Endothelial cell of umbilical vein (primary cell): ENCODE data around the gene PAIP2B. TPM values are rescaled to one million over a fixed set of nuclear protein-coding genes. Genes with fewer than 3 reads are reported as not detected.

Experiments
- BruUV-seq: library from RNA; stranded (reverse); fragments of 400-500 nt; replicated peaks from 2 replicates; lab custom pipeline; 2021; lab: Mats Ljungman, UMichigan
- CTCF ChIA-PET: fragments of 300-600, 350-600 bp; sonication (Branson Sonifier 250); formaldehyde crosslinking; loops from one replicate; lab custom pipeline; 2021; ENCODE audit warnings: antibody characterized with exemption, inconsistent platforms; lab: Charles Lee
- POLR2A ChIA-PET: fragments of 300-600, 350-600 bp; sonication (Branson Sonifier 250); formaldehyde crosslinking; loops from one replicate; lab custom pipeline; 2021; ENCODE audit warnings: antibody characterized with exemption, inconsistent platforms; lab: Charles Lee
- DNase-seq: peaks from one replicate; pipeline ENCODE4 v3.0.0-alpha.2; 2011; ENCODE audit warnings: low read depth, low spot score
- FAIRE-seq: peaks from 2 replicates; lab custom pipeline; 2011; peaks lifted over from hg19 to GRCh38; lab: Jason Lieb, UNC
- H2AFZ ChIP-seq: 2 replicates; pipeline ENCODE4 v1.6.0; 2012; ENCODE audit warnings: low read depth, low read length, control low read depth, inconsistent platforms
- H3K27ac ChIP-seq: 2 replicates; pipeline ENCODE4 v1.5.1; 2011; ENCODE audit warnings: low read depth, mild to moderate bottlenecking, control low read depth, low read length, moderate library complexity; ENCODE audit not compliant: insufficient read depth
- H3K27me3 ChIP-seq, 2 experiments: 2 replicates each; pipeline versions ENCODE4 v1.6.0 to v1.6.1; 2011; ENCODE audit warnings: low read length in 2 of 2, mixed read lengths in 1 of 2; ENCODE audit not compliant: control insufficient read depth in 2 of 2, insufficient read depth in 2 of 2
- H3K36me3 ChIP-seq, 2 experiments: 2 replicates in 1 of 2; 3 replicates in 1 of 2; pipeline ENCODE4 v1.5.1; 2011; ENCODE audit warnings: low read length in 2 of 2, mild to moderate bottlenecking in 1 of 2, moderate library complexity in 1 of 2; ENCODE audit not compliant: control insufficient read depth in 2 of 2, insufficient read depth in 2 of 2; ENCODE audit errors: extremely low read depth in 1 of 2
- H3K4me1 ChIP-seq: 3 replicates; pipeline ENCODE4 v1.5.1; 2011; ENCODE audit warnings: mild to moderate bottlenecking, low read length; ENCODE audit not compliant: control insufficient read depth, insufficient read depth; ENCODE audit errors: extremely low read depth
- H3K4me2 ChIP-seq: 2 replicates; pipeline ENCODE4 v1.6.1; 2011; ENCODE audit warnings: low read length, control low read depth, mixed read lengths; ENCODE audit not compliant: insufficient read depth
- H3K4me3 ChIP-seq, 3 experiments: fragments of 200-600 bp in 1 of 3; sonication (generic), shearing (Covaris generic) in 1 of 3; replicated peaks in 1 of 3; 2 replicates each; pipeline ENCODE4 v1.5.1; 2011 to 2016; ENCODE audit warnings: control low read depth in 3 of 3, low read length in 3 of 3, mild to moderate bottlenecking in 2 of 3, inconsistent platforms in 1 of 3, low read depth in 1 of 3, moderate library complexity in 1 of 3; ENCODE audit not compliant: insufficient read depth in 1 of 3
- H3K79me2 ChIP-seq: 2 replicates; pipeline ENCODE4 v1.6.0; 2012; ENCODE audit warnings: low read length, inconsistent platforms; ENCODE audit not compliant: control insufficient read depth, insufficient read depth
- H3K9ac ChIP-seq: replicated peaks from 2 replicates; pipeline ENCODE3; 2011; ENCODE audit warnings: low read length, control low read depth; ENCODE audit not compliant: insufficient read depth; ENCODE audit errors: extremely low read depth
- H3K9me1 ChIP-seq: replicated peaks from 3 replicates; pipeline ENCODE4 v1.6.0; 2011; ENCODE audit warnings: mild to moderate bottlenecking, low read length; ENCODE audit not compliant: control insufficient read depth, insufficient read depth; ENCODE audit errors: extremely low read depth
- H3K9me3 ChIP-seq: replicated peaks from 2 replicates; pipeline ENCODE4 v1.5.1; 2012; ENCODE audit warnings: low read length, inconsistent platforms; ENCODE audit not compliant: control insufficient read depth, insufficient read depth
- H4K20me1 ChIP-seq: replicated peaks from 2 replicates; pipeline ENCODE3; 2011; ENCODE audit warnings: mild to moderate bottlenecking, low read length; ENCODE audit not compliant: control insufficient read depth, insufficient read depth; ENCODE audit errors: extremely low read depth
- CTCF ChIP-seq, 2 donors: IDR thresholded peaks; 1 replicate in 1 of 2; 2 replicates in 1 of 2; pipeline ENCODE4 v1.5.1; 2011; ENCODE audit warnings: low read length in 2 of 2, mild to moderate bottlenecking in 2 of 2, moderate library complexity in 2 of 2, control low read depth in 1 of 2, inconsistent platforms in 1 of 2, low read depth in 1 of 2; ENCODE audit not compliant: insufficient read depth in 1 of 2; ENCODE audit errors: extremely low read depth in 1 of 2
- EZH2 ChIP-seq: IDR thresholded peaks from 2 replicates; pipeline ENCODE4 v1.6.1; 2012; ENCODE audit warnings: borderline replicate concordance, low read depth, mild to moderate bottlenecking, moderate library complexity, low read length, inconsistent platforms; ENCODE audit not compliant: severe bottlenecking
- FOS ChIP-seq: IDR thresholded peaks from 2 replicates; pipeline ENCODE4 v1.6.1; 2011; ENCODE audit warnings: mild to moderate bottlenecking, low read length, moderate library complexity, borderline replicate concordance; ENCODE audit not compliant: insufficient read depth
- GATA2 ChIP-seq: IDR thresholded peaks from 2 replicates; pipeline ENCODE4 v1.7.0; 2011; ENCODE audit warnings: low read depth, mild to moderate bottlenecking, moderate library complexity, mixed read lengths, low read length; ENCODE audit not compliant: insufficient read length, insufficient read depth
- JUN ChIP-seq: IDR thresholded peaks from 2 replicates; pipeline ENCODE4 v1.6.1; 2011; ENCODE audit warnings: borderline replicate concordance, low read depth; ENCODE audit not compliant: insufficient read length, insufficient read depth
- MAX ChIP-seq: IDR thresholded peaks from 2 replicates; pipeline ENCODE4 v1.6.1; 2011; ENCODE audit not compliant: insufficient read depth, insufficient read length
- MYC ChIP-seq: IDR thresholded peaks from one replicate; pipeline ENCODE4 v1.6.1; 2011; ENCODE audit warnings: mild to moderate bottlenecking, low read depth, low read length
- POLR2A ChIP-seq: IDR thresholded peaks from 2 replicates; pipeline ENCODE4 v1.6.1; 2012; ENCODE audit warnings: low read depth, mild to moderate bottlenecking, control low read depth, low read length
- POLR2AphosphoS5 ChIP-seq: IDR thresholded peaks from 2 replicates; pipeline ENCODE4 v1.6.1; 2012; ENCODE audit warnings: low read depth, mild to moderate bottlenecking, control low read depth, low read length, moderate library complexity; ENCODE audit not compliant: insufficient read depth
- dilution Hi-C: fragments of 300-500 bp; cut with MboI; formaldehyde crosslinking; loops from one replicate; pipeline ENCODE4 v1.15.0; 2019; ENCODE audit warnings: low sequenced_read_pairs; ENCODE audit not compliant: extremely low pct_ligation_motif_present
- intact Hi-C: fragments of 100-400 bp; cut with micrococcal nuclease; formaldehyde crosslinking; loops from one replicate; pipeline ENCODE4 v1.10.0; 2022
- polyA plus RNA-seq, 4 experiments: library from polyadenylated mRNA; depleted of rRNA in 3 of 4; stranded (reverse) in 3 of 4; unstranded in 1 of 4; fragments of >200 nt; gene quantifications; 2 replicates each; pipeline versions ENCODE4 v1.2.1 to v1.2.3, GENCODE V29; 2011 to 2012; ENCODE audit warnings: missing spikeins in 1 of 4
- total RNA-seq: library from RNA; stranded (reverse); gene quantifications from 2 replicates; pipeline ENCODE4 v1.2.3, GENCODE V29; 2021

The PAIP2B gene
- total and polyA plus RNA-seq, 2 donors (not counting 3 experiments of a cell fraction or from before 2014, with no cell fraction given): 0.21 to 0.62 TPM

DNA sequence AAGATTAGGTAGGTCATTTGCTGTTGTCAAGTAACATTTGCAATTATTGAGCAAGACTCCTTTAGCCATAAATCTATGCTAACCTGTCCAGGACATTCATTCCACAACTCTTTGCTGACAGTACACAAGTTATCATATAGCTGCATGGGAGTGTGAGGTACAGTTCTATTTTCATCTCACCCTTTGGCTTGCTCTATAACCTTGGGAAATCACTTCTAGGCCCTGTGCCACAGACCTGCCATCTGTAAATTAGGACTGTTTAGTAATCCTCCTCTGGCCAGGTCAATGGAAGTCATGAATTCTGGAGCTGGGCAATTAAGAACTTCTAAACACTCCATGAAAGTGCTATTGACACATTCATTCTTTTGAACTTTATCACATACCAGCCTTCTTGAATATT lies 34.6 kb upstream of the PAIP2B start:
- ChIA-PET CTCF (interaction anchor here (1.8 to 1.9 kb wide), 2 partner anchors 15 to 38 kb away, joined by 6 read pairs; no protein-coding TSS in a partner anchor), POLR2A (no interaction called here)
- FAIRE-seq: no peak
- no peaks in the 10 kb centered on the region for H3K79me2 ChIP-seq
- no peak overlapping the region for H3K4me3 ChIP-seq
- H3K4me1 ChIP-seq: no peaks in the 10 kb centered on the region
- no peaks in the 10 kb centered on the region for H4K20me1 ChIP-seq
- no peak for DNase-seq
- no peak overlapping the region for H3K9ac ChIP-seq
- TF ChIP-seq GATA2 (no peak), MYC (no peak), FOS (no peak), EZH2 (no peak), POLR2AphosphoS5 (no peak), CTCF (IDR thresholded peaks at IDR 0.05; ENCODE audit: extremely low read depth in 1 of 2, insufficient read depth in 1 of 2, low read depth in 1 of 2, low read length in 2 of 2) (no peak), MAX (no peak), JUN (no peak), POLR2A (no peak)
- no peaks in the 10 kb centered on the region for H3K9me3 ChIP-seq
- H3K9me1 ChIP-seq: no peaks in the 10 kb centered on the region
- H2AFZ ChIP-seq: no peak overlapping the region
- dilution Hi-C loops: no loop called here
- H3K27me3 ChIP-seq: peaks cover 13 to 18% of the 10 kb centered on the region in 2 experiments
- no TSS peak for BruUV-seq
- no peaks in the 10 kb centered on the region for H3K36me3 ChIP-seq
- H3K27ac ChIP-seq: no peak overlapping the region
- no peak overlapping the region for H3K4me2 ChIP-seq
- intact Hi-C loops: no loop called here
